GM23338 (cell line): ENCODE measurements around the gene AQP3. TPM values are rescaled to one million over a fixed set of nuclear protein-coding genes. Genes with fewer than 3 reads are reported as not detected.

Experiments
- ATAC-seq: fragments of 200-7000 bp; cut with Tn5 transposase; 3 replicates; pipeline ENCODE4 v1.9.1; 2020
- DNase-seq: peaks from one replicate; pipeline ENCODE4 v3.0.0-alpha.2; 2015; ENCODE audit warnings: low spot score
- H2AFZ ChIP-seq: fragments of 200-600 bp; sonication (generic); 2 replicates; pipeline ENCODE4 v1.8.0; 2016; ENCODE audit warnings: antibody characterized with exemption, mild to moderate bottlenecking, moderate library complexity
- H3F3A ChIP-seq: fragments of 200-600 bp; sonication (generic); replicated peaks from 2 replicates; pipeline ENCODE4 v1.8.0; 2017; ENCODE audit warnings: antibody characterized with exemption, mixed run types, low read depth
- H3K27ac ChIP-seq: fragments of 200-600 bp; sonication (generic); 2 replicates; pipeline ENCODE4 v1.6.1; 2016; ENCODE audit warnings: low read depth
- H3K27me3 ChIP-seq: fragments of 200-600 bp; sonication (generic); 2 replicates; pipeline ENCODE4 v1.8.0; 2016; ENCODE audit warnings: mild to moderate bottlenecking, mixed run types, moderate library complexity; ENCODE audit not compliant: insufficient read depth
- H3K36me3 ChIP-seq: fragments of 200-600 bp; sonication (generic); 2 replicates; pipeline ENCODE4 v1.8.0; 2016; ENCODE audit warnings: mild to moderate bottlenecking; ENCODE audit not compliant: insufficient read depth
- H3K4me1 ChIP-seq: fragments of 200-600 bp; sonication (generic); 2 replicates; pipeline ENCODE4 v1.8.0; 2016; ENCODE audit warnings: mild to moderate bottlenecking, moderate library complexity; ENCODE audit not compliant: insufficient read depth
- H3K4me2 ChIP-seq: fragments of 200-600 bp; sonication (generic); 2 replicates; pipeline ENCODE4 v1.7.1; 2017; ENCODE audit warnings: mixed run types
- H3K4me3 ChIP-seq: fragments of 200-600 bp; sonication (generic); 2 replicates; pipeline ENCODE4 v1.6.1; 2016; ENCODE audit warnings: mixed run types
- H3K79me2 ChIP-seq: fragments of 200-600 bp; sonication (generic); replicated peaks from 2 replicates; pipeline ENCODE4 v1.8.0; 2017; ENCODE audit warnings: mild to moderate bottlenecking; ENCODE audit not compliant: insufficient read depth
- H3K9me2 ChIP-seq: fragments of 200-600 bp; sonication (generic); 2 replicates; pipeline ENCODE4 v1.8.0; 2017; ENCODE audit not compliant: insufficient read depth
- H4K20me1 ChIP-seq: fragments of 200-600 bp; sonication (generic); replicated peaks from 2 replicates; pipeline ENCODE4 v1.8.0; 2017; ENCODE audit warnings: mild to moderate bottlenecking; ENCODE audit not compliant: insufficient read depth
- H3K27ac Mint-ChIP-seq: 2 replicates; pipeline ENCODE4 v1.8.0; 2020; ENCODE audit warnings: inconsistent platforms, mild to moderate bottlenecking, moderate library complexity, mixed read lengths
- H3K27me3 Mint-ChIP-seq: 3 replicates; pipeline ENCODE4 v1.8.0; 2022; ENCODE audit warnings: low read depth, mild to moderate bottlenecking, moderate library complexity, mixed read lengths, inconsistent platforms; ENCODE audit not compliant: insufficient read depth, poor library complexity
- H3K36me3 Mint-ChIP-seq: 3 replicates; pipeline ENCODE4 v1.8.0; 2021; ENCODE audit warnings: low read depth, mild to moderate bottlenecking, inconsistent platforms, moderate library complexity, mixed read lengths
- H3K4me1 Mint-ChIP-seq: 3 replicates; pipeline ENCODE4 v1.8.0; 2020; ENCODE audit warnings: mild to moderate bottlenecking, inconsistent platforms, mixed read lengths
- H3K4me3 Mint-ChIP-seq: 3 replicates; pipeline ENCODE4 v1.8.0; 2021; ENCODE audit warnings: moderate library complexity, mild to moderate bottlenecking, inconsistent platforms, mixed read lengths
- H3K9me3 Mint-ChIP-seq: 3 replicates; pipeline ENCODE4 v1.8.0; 2020; ENCODE audit warnings: moderate library complexity, mild to moderate bottlenecking, inconsistent platforms, mixed read lengths
- CTCF ChIP-seq, 2 experiments: fragments of 200-600 bp in 1 of 2; sonication (generic) in 1 of 2; conservative IDR thresholded peaks; 2 replicates each; pipeline versions ENCODE4 v1.5.1 to v1.6.1; 2016 to 2017; ENCODE audit warnings: antibody characterized with exemption in 2 of 2, low read depth in 2 of 2, mild to moderate bottlenecking in 2 of 2, moderate library complexity in 1 of 2
- ETS1 ChIP-seq: IDR thresholded peaks from 2 replicates; pipeline ENCODE4 v1.6.1; 2016; ENCODE audit warnings: antibody characterized with exemption
- EZH2 ChIP-seq: fragments of 200-600 bp; sonication (generic); IDR thresholded peaks from one replicate; pipeline ENCODE4 v1.8.0; 2017; ENCODE audit warnings: antibody characterized with exemption, mild to moderate bottlenecking, low read depth; ENCODE audit not compliant: unreplicated experiment
- EZH2phosphoT487 ChIP-seq: fragments of 200-600 bp; sonication (generic); IDR thresholded peaks from one replicate; pipeline ENCODE4 v1.8.1; 2018; ENCODE audit warnings: antibody characterized with exemption; ENCODE audit not compliant: unreplicated experiment
- JUNB ChIP-seq: IDR thresholded peaks from one replicate; pipeline ENCODE4 v1.6.1; 2016; ENCODE audit warnings: antibody characterized with exemption; ENCODE audit not compliant: unreplicated experiment
- POLR2AphosphoS5 ChIP-seq: IDR thresholded peaks from 2 replicates; pipeline ENCODE4 v1.6.1; 2016; ENCODE audit warnings: antibody characterized with exemption, low read depth
- REST ChIP-seq: IDR thresholded peaks from one replicate; pipeline ENCODE4 v1.6.1; 2018; ENCODE audit warnings: antibody characterized with exemption; ENCODE audit not compliant: unreplicated experiment
- ZNF114 ChIP-seq: fragments of 250-450 bp; sonication (Bioruptor Pico); IDR thresholded peaks from 2 replicates; pipeline ENCODE4 v1.5.0; 2020; ENCODE audit warnings: mild to moderate bottlenecking, moderate library complexity
- ZNF331 ChIP-seq: fragments of 250-450 bp; sonication (Bioruptor Pico); IDR thresholded peaks from 2 replicates; pipeline ENCODE4 v1.5.0; 2020; ENCODE audit warnings: low read depth, mild to moderate bottlenecking, moderate library complexity
- ZNF462 ChIP-seq: fragments of 250-450 bp; sonication (Bioruptor Pico); IDR thresholded peaks from 2 replicates; pipeline ENCODE4 v1.5.0; 2020; ENCODE audit warnings: mild to moderate bottlenecking, moderate library complexity
- polyA plus RNA-seq: library from polyadenylated mRNA; unstranded; fragments of >200 nt; fragmentation: Nextera tagmentation; extraction: Ambion mirVana; gene quantifications from 2 replicates; pipeline ENCODE4 v1.2.1, GENCODE V29; 2016
- total RNA-seq: library from RNA; depleted of rRNA; stranded (reverse); fragments of >200 nt; shearing (Covaris generic); gene quantifications from 2 replicates; pipeline ENCODE4 v1.2.3, GENCODE V29; 2014

The AQP3 gene
- total and polyA plus RNA-seq, 2 experiments from 2014 or later, result 1.4 to 3.5 TPM

- DNase-seq, result no peak
These were observed 16.5 kb downstream of the AQP3 start for GRCh38 chr9:33430942-33431341.

GRCh38 chr9:33429256-33429985 lies 18.0 kb downstream of the AQP3 start:
- no peaks in the 10 kb centered on the region for H3K36me3 Mint-ChIP-seq
- Histone ChIP-seq H2AFZ (no peak overlapping the region), H3K27me3 (no peaks in the 10 kb centered on the region), H4K20me1 (no peaks in the 10 kb centered on the region), H3K4me2 (no peak overlapping the region), H3K79me2 (no peaks in the 10 kb centered on the region), H3K36me3 (no peaks in the 10 kb centered on the region; the same call in 1 of the 2 replicates), H3F3A (no peaks in the 10 kb centered on the region), H3K9me2 (no peaks in the 10 kb centered on the region), H3K4me3 (no peak overlapping the region), H3K4me1 (no peaks in the 10 kb centered on the region), H3K27ac (no peak overlapping the region)
- no peak overlapping the region for H3K27ac Mint-ChIP-seq
- H3K27me3 Mint-ChIP-seq, result peaks cover 9% of the 10 kb centered on the region
- H3K4me3 Mint-ChIP-seq, result no peak overlapping the region
- ATAC-seq (no peak), DNase-seq (no peak)
- no peaks in the 10 kb centered on the region for H3K9me3 Mint-ChIP-seq
- peaks cover 5% of the 10 kb centered on the region; the same call in 2 of the 3 replicates for H3K4me1 Mint-ChIP-seq
- TF ChIP-seq ZNF462 (CRISPR knock-in tag) (no peak), POLR2AphosphoS5 (no peak), ETS1 (no peak), CTCF (conservative IDR thresholded peaks at IDR 0.05; ENCODE audit: low read depth in 2 of 2) (no peak), REST (no peak), EZH2 (no peak)

More at GRCh38 chr9:33430942-33431341, 16.5 kb downstream of the AQP3 start:
- no peak for ATAC-seq
- Histone ChIP-seq H3K27ac (no peak overlapping the region), H3K4me2 (no peak overlapping the region), H3K79me2 (no peaks in the 10 kb centered on the region), H2AFZ (no peak overlapping the region), H3K36me3 (no peaks in the 10 kb centered on the region; the same call in 1 of the 2 replicates), H3K4me3 (no peak overlapping the region), H3K27me3 (no peaks in the 10 kb centered on the region), H4K20me1 (no peaks in the 10 kb centered on the region), H3F3A (no peaks in the 10 kb centered on the region), H3K4me1 (no peaks in the 10 kb centered on the region), H3K9me2 (no peaks in the 10 kb centered on the region)
- no peak overlapping the region for H3K27ac Mint-ChIP-seq
- H3K4me3 Mint-ChIP-seq, result no peak overlapping the region
- TF ChIP-seq EZH2, result no peak
- no peak for TF ChIP-seq EZH2phosphoT487
- TF ChIP-seq JUNB, result no peak
- no peak for TF ChIP-seq ZNF331
- no peak for TF ChIP-seq ZNF114 (CRISPR knock-in tag)
- H3K9me3 Mint-ChIP-seq, result no peaks in the 10 kb centered on the region
- peaks cover 13% of the 10 kb centered on the region for H3K27me3 Mint-ChIP-seq
- H3K36me3 Mint-ChIP-seq, result no peaks in the 10 kb centered on the region
- H3K4me1 Mint-ChIP-seq, result peaks cover 5% of the 10 kb centered on the region; the same call in 2 of the 3 replicates
